ENCODE data around the gene SHC2.

- TF ChIP-seq, protein P1, sequence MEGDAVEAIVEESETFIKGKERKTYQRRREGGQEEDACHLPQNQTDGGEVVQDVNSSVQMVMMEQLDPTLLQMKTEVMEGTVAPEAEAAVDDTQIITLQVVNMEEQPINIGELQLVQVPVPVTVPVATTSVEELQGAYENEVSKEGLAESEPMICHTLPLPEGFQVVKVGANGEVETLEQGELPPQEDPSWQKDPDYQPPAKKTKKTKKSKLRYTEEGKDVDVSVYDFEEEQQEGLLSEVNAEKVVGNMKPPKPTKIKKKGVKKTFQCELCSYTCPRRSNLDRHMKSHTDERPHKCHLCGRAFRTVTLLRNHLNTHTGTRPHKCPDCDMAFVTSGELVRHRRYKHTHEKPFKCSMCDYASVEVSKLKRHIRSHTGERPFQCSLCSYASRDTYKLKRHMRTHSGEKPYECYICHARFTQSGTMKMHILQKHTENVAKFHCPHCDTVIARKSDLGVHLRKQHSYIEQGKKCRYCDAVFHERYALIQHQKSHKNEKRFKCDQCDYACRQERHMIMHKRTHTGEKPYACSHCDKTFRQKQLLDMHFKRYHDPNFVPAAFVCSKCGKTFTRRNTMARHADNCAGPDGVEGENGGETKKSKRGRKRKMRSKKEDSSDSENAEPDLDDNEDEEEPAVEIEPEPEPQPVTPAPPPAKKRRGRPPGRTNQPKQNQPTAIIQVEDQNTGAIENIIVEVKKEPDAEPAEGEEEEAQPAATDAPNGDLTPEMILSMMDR (IDR thresholded peaks at IDR 0.05) = no peak
- TF ChIP-seq POLR2AphosphoS5 (IDR thresholded peaks at IDR 0.05; ENCODE audit: insufficient read depth in 1 of 2, low read depth in 1 of 2) = no peak
Observed at GRCh38 chr19:424546-424945, 36.3 kb downstream of the SHC2 start.

Measured in vagina (tissue), 2 donors.